HG03175 (cell line): ENCODE measurements around the gene RIBC1.
"Not testable (repeated sequence)": the region's sequence is repeated elsewhere in the genome, so short reads cannot be mapped to it uniquely, and the experiment has no call there.

Experiments
- ATAC-seq: cut with Tn5 transposase; IDR thresholded peaks from one replicate; pipeline ENCODE4 v1.9.1; 2021; ENCODE audit warnings: mild to moderate bottlenecking, moderate library complexity; ENCODE audit not compliant: unreplicated experiment

Gene RIBC1

DNA sequence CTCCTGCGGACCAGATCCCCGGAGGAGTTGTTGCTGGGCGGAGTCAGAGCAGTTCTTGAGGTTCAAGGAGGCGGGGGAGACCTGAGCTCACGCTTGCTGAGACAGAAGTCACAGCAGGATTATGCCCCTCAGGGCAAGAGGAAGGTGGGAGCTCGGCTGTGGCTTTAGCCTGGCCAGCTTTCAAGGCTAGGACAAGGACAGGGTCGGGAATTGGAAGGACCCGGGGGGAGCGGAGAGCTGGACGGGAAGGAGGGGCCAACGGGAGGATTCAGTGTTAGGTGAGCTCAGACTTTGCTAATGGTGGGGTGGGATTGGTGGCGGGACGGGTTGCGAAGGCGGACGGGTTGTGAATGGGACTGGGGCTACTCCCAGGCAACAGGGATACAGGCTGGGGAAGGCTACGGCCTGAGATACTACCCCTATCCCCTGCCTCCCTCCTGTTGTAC lies at the start of gene RIBC1:
Gene RIBC1 (plus strand): TSS at position 13 of the 446 bp plus-strand sequence. CDS start 3,404 bp downstream, outside the sequence.
- ATAC-seq, result no peak

DNA sequence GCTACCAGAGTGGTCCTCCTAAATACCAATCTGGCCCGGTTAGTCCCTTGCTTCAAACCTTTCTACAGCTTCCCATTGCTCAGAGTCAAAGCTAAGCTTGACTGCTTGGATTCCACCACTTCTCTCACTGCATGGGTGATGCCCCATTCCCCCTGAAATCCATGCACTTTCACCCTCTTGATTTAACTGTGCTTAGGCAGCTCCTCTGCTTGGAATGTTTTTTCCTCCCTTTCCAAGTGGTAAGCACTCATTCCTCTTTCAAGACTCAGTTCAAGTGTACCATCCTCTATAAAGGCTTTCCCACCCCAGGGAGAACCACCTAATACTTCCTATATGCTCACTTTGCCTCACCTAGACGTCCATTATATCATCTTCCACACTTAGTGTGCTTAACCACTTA lies 49.4 kb upstream of the RIBC1 start:
- no peak for ATAC-seq

DNA sequence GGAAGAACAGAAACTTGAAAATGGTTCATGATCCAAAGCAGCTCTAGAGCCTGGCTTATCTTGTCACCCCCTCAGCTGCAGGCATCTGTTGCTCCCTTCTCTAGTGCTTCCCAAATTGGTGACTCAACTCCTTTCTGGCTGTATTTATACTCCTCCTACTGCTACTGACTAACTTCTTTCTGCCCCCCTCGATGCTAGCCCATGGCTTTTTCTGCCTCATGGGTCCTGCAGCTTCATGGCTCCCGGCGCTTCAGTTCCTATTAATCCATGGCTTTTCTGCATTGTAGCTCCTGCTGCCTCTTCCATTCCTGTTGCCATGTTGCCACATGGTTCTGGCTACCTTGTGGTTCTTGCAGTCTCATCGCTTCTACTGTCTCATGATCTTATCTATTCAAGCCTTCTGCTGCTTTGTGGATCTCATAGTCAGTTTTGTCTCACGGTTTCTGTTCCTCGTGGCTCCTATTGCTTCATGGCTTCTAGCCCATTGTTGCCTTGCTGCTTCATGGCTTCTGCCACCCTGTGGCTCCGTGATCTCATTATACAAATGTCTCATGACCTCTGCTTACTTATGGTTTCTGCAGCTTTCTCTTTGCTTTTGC lies 48.4 kb upstream of the RIBC1 start:
- ATAC-seq, result no peak

DNA sequence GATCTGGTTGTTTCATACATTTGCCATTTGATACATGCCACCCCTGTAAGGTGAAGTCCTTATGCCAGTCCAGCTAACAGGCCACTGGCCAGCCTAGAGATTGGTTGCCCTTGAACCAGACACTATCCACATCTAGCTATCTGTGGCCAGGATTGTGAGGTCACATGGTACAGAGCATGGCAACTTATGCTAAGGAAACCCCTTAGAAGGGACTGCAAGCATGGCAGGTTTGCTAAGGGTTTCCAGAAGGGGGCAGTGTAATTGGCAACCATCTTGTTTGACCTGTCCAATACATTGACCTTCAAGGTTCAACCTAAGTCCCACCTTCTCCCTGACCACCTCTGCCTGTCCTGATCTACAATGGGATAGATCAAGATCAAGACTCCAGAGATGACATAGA lies 47.8 kb upstream of the RIBC1 start:
- no peak for ATAC-seq

DNA sequence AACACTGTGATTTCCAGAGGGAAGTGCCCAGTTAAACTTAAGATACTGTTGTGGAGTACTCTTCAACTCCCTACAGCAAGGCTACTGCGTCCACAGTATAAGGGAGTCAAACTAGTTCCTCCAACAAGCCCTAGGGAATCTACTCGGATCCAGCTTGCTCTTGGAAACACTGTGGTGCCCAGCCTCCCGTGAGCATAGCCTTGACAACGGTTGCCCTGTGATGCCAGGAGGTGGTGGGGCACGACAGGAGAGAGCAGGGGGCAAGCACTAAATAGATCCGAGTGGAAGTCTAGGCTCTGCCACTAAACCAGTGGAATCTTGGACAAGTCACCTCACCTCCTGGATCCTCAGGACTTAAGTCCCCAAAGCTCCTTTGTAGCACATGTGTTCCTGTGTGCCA lies 45.8 kb upstream of the RIBC1 start:
- no peak for ATAC-seq

DNA sequence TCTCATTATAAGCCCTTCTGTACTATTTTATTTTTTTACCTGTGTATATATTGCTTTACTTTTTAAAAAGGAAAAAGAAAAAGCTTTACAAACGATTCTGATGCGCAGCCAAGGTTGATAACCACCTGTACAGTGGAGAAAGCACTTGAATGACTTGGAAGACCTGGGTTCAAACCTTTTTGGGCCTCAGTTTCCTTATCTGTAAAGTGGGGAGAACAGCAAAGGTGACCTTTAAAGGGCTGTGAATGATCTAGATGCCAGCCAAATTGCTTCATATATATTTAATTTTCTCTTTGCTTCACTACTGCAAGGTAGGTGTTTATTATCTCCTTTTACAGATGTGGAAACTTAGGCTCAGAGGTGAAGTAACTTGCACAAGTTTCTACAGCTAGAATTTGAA lies 45.2 kb upstream of the RIBC1 start:
- no peak for ATAC-seq

DNA sequence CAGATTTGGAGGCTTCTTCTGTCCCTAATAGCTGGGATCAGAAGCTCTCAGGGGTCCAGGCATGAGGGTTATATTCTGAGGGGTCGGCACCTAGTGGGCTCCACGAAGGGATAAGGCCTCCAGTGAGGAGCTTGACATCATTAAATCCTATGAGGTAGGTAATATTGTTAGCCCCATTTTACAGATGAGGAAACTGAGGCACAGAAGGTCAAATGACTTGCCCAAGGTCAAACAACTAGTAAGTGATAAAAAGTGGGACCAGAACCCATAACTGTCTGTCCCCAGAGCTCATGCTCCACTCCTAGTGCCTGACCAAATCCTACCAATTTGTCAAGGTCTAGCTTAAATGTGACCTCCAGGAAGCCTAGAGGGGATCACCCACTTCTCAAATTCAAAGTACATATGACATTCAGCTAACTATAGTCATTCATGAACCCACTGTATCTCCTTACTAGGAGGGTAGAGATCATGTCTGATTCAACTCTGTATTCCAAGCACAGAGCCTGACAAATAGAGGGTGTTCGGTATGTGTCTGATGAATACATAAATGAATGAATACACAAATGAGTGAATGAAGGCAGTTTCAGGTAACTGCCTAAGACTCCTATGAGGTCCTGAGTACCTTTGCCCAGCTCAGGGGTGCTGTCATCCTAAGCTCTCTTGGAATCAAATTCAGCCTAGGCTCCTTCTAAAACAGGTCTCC lies 43.5 kb upstream of the RIBC1 start:
- ATAC-seq, result no peak

DNA sequence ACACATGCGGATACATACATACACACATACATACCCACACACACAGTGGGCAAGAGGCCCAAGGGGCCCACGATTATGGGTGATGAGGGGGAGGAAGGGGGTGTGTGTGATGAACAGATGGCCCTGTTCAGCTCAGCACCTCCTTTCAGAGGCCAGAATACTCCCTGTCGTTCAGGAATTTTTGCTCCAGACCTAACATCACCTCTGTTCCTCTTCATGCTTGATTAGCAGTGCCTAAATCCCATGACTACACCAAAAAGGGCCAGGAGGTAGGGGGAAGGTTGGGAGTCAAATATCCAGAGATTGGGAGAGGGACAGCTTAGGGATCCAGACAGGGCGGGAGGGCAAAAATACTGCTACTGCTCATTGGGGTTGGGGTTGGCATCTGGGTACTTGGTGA lies 42.9 kb upstream of the RIBC1 start:
- ATAC-seq, result no peak

DNA sequence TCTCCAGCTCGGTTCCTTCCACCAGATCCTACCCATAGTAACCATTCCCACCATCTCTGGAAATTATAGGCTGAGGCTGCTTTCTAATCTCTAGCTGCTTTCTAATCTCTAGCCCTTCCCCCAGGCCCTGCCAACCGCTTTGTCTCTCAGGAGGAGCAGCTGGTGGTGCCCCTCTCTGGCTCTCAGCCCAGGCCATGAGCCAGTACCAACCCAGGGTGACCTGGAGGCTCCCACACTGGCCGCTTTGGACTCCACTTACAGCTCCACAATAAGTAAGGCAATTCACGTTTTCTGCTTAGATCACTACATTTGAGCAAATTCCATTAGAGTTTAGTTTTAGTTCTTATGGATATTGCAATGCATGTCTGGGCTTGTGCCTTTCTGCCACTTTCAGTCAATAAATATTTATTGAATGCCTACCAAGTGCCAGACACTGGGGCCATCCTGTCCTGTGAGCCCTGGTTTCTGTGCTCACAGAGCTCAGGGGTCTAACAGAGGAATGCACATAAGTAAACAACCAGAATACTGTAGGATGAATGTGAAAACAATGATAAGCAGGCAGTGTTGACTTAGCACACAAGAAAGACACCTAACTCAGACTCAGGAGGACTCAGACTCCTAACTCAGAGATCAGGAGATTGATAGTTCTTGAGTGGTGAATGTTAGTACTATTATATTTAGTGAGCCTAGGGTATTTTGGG lies 39.1 kb upstream of the RIBC1 start:
- no peak for ATAC-seq

DNA sequence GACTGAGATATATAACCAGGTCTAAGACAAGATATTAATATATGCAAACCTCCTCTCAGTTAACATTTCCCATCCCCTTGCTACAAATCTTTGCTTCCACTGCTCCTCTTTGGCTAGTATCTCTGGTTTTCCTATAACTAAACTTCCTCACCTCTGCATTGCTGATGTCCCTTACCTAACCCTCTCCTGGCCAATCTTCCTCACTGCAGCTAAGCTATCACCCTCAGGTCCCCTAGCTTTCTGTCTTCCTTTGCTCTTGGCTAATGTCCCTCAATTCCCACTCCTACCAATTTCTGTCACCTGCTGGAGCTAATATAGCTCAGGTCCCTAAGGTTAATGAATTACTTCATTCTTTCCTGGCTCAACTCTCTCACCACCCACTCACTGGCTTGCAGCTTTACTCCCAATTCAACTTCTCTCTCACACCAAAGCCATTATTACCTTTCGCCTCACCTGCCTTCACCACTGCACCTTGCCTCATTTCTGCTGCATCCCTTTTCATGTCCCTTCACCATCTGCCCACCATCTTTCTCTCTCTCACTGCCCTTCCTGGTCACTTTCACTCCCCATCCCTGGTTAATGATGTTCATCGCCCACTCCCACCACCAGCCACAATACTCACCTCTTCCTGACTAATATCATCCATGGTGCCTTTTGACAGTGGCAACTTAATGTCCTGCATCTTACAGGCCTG lies 26.9 kb upstream of the RIBC1 start:
- ATAC-seq, result no peak

DNA sequence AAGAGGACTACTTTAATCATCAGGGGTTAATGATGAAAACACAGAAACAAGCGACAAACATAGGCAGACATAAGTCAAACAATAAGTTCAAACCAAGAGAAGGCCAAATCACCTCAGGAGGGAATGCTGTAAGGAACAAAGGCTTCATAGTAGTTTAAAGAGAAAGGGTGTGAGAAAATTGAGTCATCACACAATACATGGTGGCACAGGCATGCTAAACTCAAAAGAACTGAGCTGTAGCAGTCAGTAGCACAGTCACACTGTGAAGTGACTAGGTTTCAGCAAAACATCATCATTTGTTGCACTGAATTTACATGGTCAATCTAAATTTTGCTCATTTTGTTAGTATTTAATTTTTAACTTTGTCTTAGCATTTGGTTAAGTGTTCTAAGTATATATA lies 24.5 kb upstream of the RIBC1 start:
- no peak for ATAC-seq

DNA sequence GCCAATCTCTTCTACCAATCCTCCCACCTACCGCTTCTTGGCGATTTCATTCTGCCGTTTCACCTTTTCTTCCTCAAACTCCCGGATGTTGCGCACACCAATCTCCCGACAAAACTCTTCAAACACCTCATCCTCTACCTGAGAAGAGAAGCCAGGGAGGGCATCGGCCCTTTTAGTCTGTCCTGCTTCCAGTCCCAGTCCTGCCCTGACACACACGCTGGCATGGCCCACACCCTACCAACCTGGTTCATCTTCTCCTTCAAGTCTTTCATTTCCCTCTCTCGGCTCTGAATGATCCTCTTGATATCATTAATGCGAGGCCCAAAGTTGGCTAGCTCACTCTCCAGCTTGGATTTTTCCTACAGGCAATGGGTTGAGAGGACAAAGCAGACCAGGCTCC lies 19.1 kb upstream of the RIBC1 start:
- ATAC-seq, result no peak

DNA sequence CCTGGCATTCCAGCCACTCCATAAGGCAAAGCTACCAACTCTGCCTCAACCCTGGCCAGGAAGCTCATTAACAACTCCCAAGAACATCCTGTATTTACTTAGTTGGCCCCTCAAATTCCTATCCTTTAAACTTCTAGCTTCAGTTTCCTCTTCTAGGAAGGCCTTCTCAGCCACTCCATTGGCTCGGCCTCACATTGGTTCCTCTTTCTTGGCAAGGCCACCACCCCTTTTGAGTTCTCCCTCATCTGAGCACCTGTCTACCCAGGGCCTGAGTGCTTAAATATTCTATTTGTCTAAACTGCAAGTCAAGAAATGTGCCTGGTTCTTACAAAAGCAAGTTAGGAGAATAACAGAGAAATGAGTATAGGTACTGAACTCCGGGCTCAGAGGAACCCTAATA lies 10.2 kb upstream of the RIBC1 start:
- ATAC-seq, result no peak

DNA sequence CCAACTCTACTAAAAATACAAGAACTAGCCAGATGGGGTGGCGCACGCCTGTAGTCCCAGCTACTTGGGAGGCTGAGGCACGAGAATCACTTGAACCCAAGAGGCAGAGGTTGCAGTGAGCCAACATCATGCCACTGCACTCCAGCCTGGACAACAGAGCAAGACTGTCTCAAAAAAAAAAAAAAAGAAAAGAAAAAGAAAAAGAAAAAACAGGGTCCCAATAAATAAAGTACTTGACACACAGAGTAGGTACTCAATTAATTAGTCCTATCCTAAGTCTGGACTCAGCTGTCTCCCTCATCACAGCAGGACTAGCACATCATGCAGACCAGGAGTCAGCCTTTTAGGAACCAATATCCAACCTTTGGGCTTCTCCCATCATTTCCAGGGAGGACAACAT lies 2.3 kb upstream of the RIBC1 start:
- not testable (repeated sequence) for ATAC-seq

DNA sequence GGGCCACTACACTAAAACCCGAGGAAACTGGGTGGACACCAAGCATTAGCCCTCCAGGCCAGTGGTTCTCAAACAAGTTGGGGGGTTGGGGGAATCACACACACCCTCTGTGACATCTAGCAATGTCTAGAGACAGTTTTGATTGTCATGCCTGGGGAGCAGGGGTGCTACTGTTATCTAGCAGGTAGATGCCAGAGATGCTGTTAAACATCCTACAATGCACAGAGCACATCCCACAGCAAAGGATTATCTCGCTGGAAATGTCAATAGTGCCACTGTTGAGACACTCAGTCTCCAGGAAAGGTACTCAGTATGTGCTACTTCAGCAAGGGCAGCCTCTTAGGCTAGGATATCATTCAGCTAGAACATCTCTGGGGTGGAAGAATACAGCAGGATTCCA lies 1.5 kb upstream of the RIBC1 start:
- ATAC-seq, result no peak

DNA sequence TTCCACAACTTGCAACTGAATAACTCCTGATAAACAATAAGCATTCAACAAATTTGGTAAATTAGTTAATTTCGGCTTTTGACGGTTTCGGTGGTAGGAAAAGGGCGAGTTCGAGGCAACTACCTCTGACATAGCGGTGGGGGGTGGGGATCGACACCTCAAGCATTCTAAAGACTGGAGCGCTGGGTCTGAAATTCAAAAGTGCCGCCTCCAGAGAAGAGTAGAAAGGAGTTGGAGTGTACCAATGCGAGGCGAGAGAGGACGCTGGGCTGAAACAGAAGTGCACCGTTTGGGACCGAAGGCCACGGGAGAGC lies 944 bp upstream of the RIBC1 start:
- peak; percentile 20 for ATAC-seq

DNA sequence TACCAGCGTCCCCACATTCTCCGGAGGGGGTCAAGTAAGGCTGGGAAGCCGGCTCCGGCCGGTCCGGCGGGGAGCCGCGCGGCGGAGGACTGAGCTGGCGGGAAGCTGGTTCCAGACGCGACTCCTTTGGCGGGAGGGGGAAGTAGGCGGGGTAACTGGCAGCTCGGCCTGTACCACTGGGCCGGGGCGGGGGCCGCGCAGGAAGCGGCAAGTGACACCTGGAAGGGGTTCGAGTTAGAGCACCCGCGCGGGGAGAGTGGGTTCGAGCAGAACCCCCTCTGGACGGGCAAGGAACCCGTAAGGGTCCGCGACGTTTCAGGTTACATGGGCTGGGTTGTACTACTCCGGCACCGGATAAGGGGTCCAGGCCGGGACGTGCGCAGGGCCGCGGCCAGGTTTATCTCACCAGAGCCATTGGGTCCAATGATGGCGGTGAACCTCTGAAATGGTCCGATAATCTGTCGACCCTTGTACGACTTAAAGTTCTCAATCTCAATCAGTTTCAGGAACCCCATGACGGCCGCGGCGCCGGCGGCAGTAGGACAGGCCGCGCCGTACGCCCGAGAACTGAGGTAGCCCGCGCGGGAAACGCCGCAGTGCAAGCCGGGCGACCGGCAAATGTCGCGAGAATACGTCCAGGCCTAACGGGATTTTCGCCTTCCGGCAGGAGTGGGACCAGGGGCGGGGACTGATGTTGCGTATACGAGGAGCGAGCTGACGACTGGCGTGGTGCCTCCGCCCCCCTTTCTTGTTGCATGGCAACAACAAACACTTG lies 400 bp upstream of the RIBC1 start, which contains the start of gene SMC1A:
Gene SMC1A (minus strand): TSS at position 569 of the 775 bp plus-strand sequence. CDS start 54 bp downstream, at position 515.
- ATAC-seq, result peak; percentile 92

DNA sequence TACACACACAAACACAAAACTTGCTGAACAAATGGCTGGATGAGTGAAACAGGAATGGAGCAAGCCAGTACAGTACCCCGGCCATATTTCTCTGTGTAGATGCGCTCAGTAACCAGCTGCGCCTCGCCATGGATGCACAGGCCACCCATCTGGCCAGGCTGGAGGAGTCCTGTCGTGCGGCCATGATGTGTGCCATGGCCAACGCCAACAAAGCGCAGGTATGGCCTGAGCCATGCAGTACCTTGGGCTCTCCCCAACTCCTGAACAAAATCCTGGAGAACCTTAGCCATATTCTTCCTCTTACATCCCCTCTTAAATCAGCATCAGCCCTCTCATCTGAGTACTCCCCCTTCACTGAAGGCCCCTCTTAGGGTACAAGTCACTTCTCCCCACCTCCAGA lies 7.1 kb downstream of the RIBC1 start:
- ATAC-seq, result no peak

DNA sequence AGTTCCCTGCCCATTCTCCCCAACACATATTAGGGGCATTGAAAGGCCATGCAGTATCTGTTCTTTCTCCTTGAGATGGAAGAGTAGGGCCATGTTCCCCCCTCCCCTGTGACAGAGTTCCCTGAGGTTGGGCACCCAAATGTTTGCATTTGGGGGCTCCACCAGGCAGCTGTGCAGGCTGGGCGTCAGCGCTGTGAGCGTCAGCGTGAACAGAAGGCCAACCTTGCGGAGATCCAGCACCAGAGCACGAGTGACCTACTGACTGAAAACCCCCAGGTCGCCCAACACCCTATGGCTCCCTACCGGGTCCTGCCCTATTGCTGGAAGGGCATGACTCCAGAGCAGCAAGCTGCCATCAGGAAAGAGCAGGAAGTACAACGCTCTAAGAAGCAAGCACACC lies 7.6 kb downstream of the RIBC1 start:
- no peak for ATAC-seq

DNA sequence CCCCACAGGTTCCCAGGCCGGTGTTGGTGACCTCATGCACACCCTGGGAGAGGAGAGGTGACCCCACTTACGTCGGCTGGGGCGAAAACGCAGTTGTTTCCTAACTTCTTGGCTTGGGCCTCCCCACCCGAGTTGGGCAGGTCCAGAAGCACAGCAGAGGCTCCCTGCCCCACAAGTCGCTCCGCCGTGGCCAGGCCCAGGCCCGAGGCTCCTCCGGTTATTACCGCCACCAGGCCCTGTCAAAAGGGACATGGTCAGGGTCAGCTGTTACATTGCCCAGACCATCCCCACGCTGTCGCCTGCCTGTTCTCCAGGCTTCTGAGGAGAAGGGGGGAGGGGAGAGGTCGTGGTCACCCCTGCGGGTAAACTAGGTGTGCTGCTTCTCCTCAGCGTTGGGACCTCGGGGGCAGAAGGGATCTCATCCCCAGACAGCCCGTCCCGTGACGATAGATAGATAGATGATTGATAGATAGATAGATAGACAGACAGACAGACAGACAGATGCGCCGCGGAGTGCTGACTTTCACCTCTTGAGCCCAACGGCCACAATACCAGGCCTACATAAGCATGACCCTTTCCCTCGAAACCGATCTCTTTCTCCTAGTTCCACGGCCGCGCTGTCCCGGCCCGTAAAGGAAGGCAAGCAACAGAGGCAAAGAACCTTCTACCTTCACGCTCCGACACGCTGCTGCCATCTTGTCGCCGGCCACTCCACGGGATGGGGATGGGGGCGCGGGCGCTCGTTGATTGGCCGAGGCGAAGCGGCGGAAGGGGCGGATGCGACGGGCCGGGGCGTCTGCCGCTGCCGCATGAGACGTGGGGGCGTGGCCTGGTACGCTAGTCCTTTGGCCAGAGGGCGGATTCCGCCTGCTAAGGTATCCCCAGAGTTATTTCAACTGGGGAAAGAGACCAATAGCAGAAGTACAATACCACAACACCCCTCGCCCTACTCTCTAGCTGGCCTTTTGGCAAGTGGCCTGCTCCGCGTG lies 11.3 kb downstream of the RIBC1 start, which contains the start of gene HSD17B10:
Gene HSD17B10 (minus strand): TSS at position 720 of the 989 bp plus-strand sequence. CDS start 25 bp downstream, at position 695.
- ATAC-seq, result peak; percentile 95
